ENCODE measurements around the gene MUC12. TPM values are rescaled to one million over a fixed set of nuclear protein-coding genes. Genes with fewer than 3 reads are reported as not detected.
A peak's percentile ranks its signal among the peaks of the same experiment; 100 is the strongest.

The MUC12 gene
- total RNA-seq, 1 donor from 2014 or later, result 1.7 TPM

- peak overlapping the region; percentile 59 for H3K4me3 ChIP-seq (ENCODE audit: low read depth, low read length)
- DNase-seq (ENCODE audit: low read depth), result no peak
Observed at GRCh38 chr7:100965723-100966541, 3.4 kb upstream of the MUC12 start.

GRCh38 chr7:100966542-100967291 is 2.6 kb upstream of the MUC12 start:
- no peak for DNase-seq (ENCODE audit: low read depth)
- no peak for TF ChIP-seq CTCF (conservative IDR thresholded peaks at IDR 0.05; ENCODE audit: low read depth, low read length)
- peak overlapping the region; percentile 59 for H3K4me3 ChIP-seq (ENCODE audit: low read depth, low read length)

More at GRCh38 chr7:100965723-100966541, 3.4 kb upstream of the MUC12 start:
- peak; percentile 86 for TF ChIP-seq CTCF (conservative IDR thresholded peaks at IDR 0.05; ENCODE audit: low read depth, low read length)

GRCh38 chr7:100967292-100967863 is 2.0 kb upstream of the MUC12 start:
- no peak for DNase-seq (ENCODE audit: low read depth)
- H3K4me3 ChIP-seq (ENCODE audit: low read depth, low read length), result no peak overlapping the region
- no peak for TF ChIP-seq CTCF (conservative IDR thresholded peaks at IDR 0.05; ENCODE audit: low read depth, low read length)

- no peak for TF ChIP-seq CTCF (conservative IDR thresholded peaks at IDR 0.05; ENCODE audit: low read depth, low read length)
- H3K4me3 ChIP-seq (ENCODE audit: low read depth, low read length), result no peak overlapping the region
- no peak for DNase-seq (ENCODE audit: low read depth)
Observed at GRCh38 chr7:100968031-100968430, 1.3 kb upstream of the MUC12 start.

GRCh38 chr7:100968650-100969049 is 715 bp upstream of the MUC12 start:
- no peak for DNase-seq (ENCODE audit: low read depth)
- TF ChIP-seq CTCF (conservative IDR thresholded peaks at IDR 0.05; ENCODE audit: low read depth, low read length), result no peak
- H3K4me3 ChIP-seq (ENCODE audit: low read depth, low read length), result no peak overlapping the region

GRCh38 chr7:100971111-100972001 is 2.0 kb downstream of the MUC12 start:
- no peak overlapping the region for H3K4me3 ChIP-seq (ENCODE audit: low read depth, low read length)
- no peak for DNase-seq (ENCODE audit: low read depth)
- TF ChIP-seq CTCF (conservative IDR thresholded peaks at IDR 0.05; ENCODE audit: low read depth, low read length), result no peak
